ENCODE measurements around the gene FAM53B. TPM values are rescaled to one million over a fixed set of nuclear protein-coding genes. Genes with fewer than 3 reads are reported as not detected.

FAM53B gene
- total RNA-seq, 1 experiment from 2014 or later = 14.9 TPM

DNA sequence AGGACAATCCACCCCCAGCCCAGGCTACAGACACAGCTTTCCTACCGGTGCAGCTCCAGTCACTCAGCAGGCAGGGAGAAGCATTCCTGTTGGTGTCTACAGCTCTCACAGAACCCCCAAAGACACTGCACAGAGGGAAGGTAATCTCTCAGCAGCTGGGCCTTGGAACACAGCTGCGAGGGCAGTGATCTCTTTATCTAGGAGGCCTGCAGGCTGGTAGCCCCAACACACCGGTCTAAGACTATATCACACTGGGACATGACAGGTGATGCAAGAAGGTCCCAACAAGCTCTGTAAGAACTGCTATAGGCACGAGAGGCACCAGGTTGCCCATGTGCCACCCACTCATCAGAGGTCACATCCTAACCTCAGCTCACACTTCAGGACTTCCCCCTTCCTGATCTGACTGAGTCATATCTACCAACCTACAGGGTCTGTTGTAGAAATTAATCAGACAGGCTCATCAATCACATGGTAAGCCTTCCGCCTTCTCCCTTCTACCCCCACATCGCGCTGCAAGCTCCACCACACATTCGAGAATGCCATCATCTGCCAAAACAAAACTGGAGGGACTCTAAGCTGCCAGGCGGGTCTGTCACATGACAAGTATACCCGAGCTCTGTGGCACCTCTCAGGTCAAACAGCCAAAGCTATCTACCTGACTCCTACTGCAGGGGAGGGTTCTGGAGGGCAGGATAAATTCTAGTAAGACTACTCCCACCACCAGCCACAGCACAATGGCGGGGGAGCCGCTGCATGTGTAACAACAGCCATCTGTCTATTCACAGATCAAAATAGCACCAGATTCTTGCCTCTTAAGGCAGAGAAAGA, 26.1 kb downstream of the FAM53B start:
- POLR2A ChIA-PET = interaction anchor here (1.2 to 3.2 kb wide), 5 partner anchors 9 to 29 kb away, joined by 3 to 24 read pairs (median 9); no protein-coding TSS in a partner anchor
- H3K36me3 Mint-ChIP-seq (ENCODE audit: insufficient read depth, unreplicated experiment) = peaks cover 8% of the 10 kb centered on the region
- no peaks in the 10 kb centered on the region for H3K27me3 Mint-ChIP-seq (ENCODE audit: insufficient read depth, unreplicated experiment)
- H3K9me3 Mint-ChIP-seq (ENCODE audit: unreplicated experiment) = no peaks in the 10 kb centered on the region
- intact Hi-C loops (cut with micrococcal nuclease) = no loop called here
- CTCF ChIA-PET = interaction anchor here (0.5 to 2.4 kb wide), 19 partner anchors 8 to 1818 kb away, joined by 3 to 10 read pairs (median 4); no protein-coding TSS in a partner anchor
- H3K4me3 Mint-ChIP-seq (ENCODE audit: unreplicated experiment) = no peak overlapping the region
- no TSS peak for BruUV-seq (replicated peaks)
- peak; percentile 34 for DNase-seq (ENCODE audit: unreplicated experiment)
- peak overlapping the region; percentile 78 for H3K27ac Mint-ChIP-seq (ENCODE audit: low read depth, unreplicated experiment)
- H3K4me1 Mint-ChIP-seq (ENCODE audit: insufficient read depth, unreplicated experiment) = peaks cover 39% of the 10 kb centered on the region
- no peak for TF ChIP-seq CTCF (IDR thresholded peaks at IDR 0.05; ENCODE audit: unreplicated experiment)

- ChIA-PET POLR2A (interaction anchor here (1.2 to 3.2 kb wide), 3 partner anchors 9 to 24 kb away, joined by 3 to 24 read pairs (median 15); no protein-coding TSS in a partner anchor), CTCF (interaction anchor here (0.6 to 1.8 kb wide), 6 partner anchors 14 to 187 kb away, joined by 3 to 8 read pairs (median 5); no protein-coding TSS in a partner anchor)
- intact Hi-C loops (cut with micrococcal nuclease) = no loop called here
- Mint-ChIP-seq H3K36me3 (ENCODE audit: insufficient read depth, unreplicated experiment) (peaks cover 8% of the 10 kb centered on the region), H3K27me3 (ENCODE audit: insufficient read depth, unreplicated experiment) (no peaks in the 10 kb centered on the region), H3K27ac (ENCODE audit: low read depth, unreplicated experiment) (no peak overlapping the region), H3K4me1 (ENCODE audit: insufficient read depth, unreplicated experiment) (peaks cover 39% of the 10 kb centered on the region), H3K9me3 (ENCODE audit: unreplicated experiment) (no peaks in the 10 kb centered on the region), H3K4me3 (ENCODE audit: unreplicated experiment) (no peak overlapping the region)
- DNase-seq (ENCODE audit: unreplicated experiment) = no peak
- TSS peak; percentile 16 for BruUV-seq (replicated peaks)
- no peak for TF ChIP-seq CTCF (IDR thresholded peaks at IDR 0.05; ENCODE audit: unreplicated experiment)
Measured at GRCh38 chr10:124717041-124717757, 27.0 kb downstream of the FAM53B start.

DNA sequence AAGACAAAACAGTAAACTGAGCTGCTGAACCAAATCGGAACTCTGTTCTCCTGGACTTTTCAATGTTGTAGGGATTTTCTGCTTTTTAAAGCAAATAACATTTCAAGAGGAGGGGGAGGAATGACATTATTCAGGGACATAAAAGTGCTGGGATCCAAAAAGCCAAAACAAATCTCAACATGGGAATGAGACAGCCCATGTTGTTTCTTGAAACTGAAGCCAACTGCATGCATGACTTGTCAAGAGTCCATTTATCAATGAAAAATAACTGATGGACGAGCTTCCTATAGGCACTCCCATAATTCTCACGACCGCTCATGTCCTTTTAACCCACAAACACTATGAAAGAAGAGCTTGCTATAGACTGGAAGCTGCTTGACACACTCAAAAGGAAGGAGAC, 27.8 kb downstream of the FAM53B start:
- Mint-ChIP-seq H3K36me3 (ENCODE audit: insufficient read depth, unreplicated experiment) (peaks cover 3% of the 10 kb centered on the region), H3K9me3 (ENCODE audit: unreplicated experiment) (no peaks in the 10 kb centered on the region), H3K4me1 (ENCODE audit: insufficient read depth, unreplicated experiment) (peaks cover 32% of the 10 kb centered on the region), H3K27me3 (ENCODE audit: insufficient read depth, unreplicated experiment) (no peaks in the 10 kb centered on the region), H3K27ac (ENCODE audit: low read depth, unreplicated experiment) (no peak overlapping the region), H3K4me3 (ENCODE audit: unreplicated experiment) (no peak overlapping the region)
- no peak for DNase-seq (ENCODE audit: unreplicated experiment)
- intact Hi-C loops (cut with micrococcal nuclease) = no loop called here
- ChIA-PET CTCF (interaction anchor here (0.6 to 1.7 kb wide), 4 partner anchors 15 to 186 kb away, joined by 3 to 6 read pairs (median 6); no protein-coding TSS in a partner anchor), POLR2A (interaction anchor here (0.5 to 0.9 kb wide), 2 partner anchors 85 to 508 kb away, joined by 3 to 4 read pairs; partner anchors contain the start of gene ABRAXAS2)
- TF ChIP-seq CTCF (IDR thresholded peaks at IDR 0.05; ENCODE audit: unreplicated experiment) = no peak
- no TSS peak for BruUV-seq (replicated peaks)

GRCh38 chr10:124715439-124715838, 28.7 kb downstream of the FAM53B start:
- H3K27ac Mint-ChIP-seq (ENCODE audit: low read depth, unreplicated experiment) = no peak overlapping the region
- intact Hi-C loops (cut with micrococcal nuclease) = no loop called here
- ChIA-PET CTCF (interaction anchor here (0.5 to 1.5 kb wide), 4 partner anchors 27 to 347 kb away, joined by 3 to 6 read pairs (median 3); no protein-coding TSS in a partner anchor), POLR2A (interaction anchor here (0.7 kb wide), 1 partner anchor 261 kb away, joined by 3 read pairs; no protein-coding TSS in a partner anchor)
- no TSS peak for BruUV-seq (replicated peaks)
- no peaks in the 10 kb centered on the region for H3K9me3 Mint-ChIP-seq (ENCODE audit: unreplicated experiment)
- no peaks in the 10 kb centered on the region for H3K27me3 Mint-ChIP-seq (ENCODE audit: insufficient read depth, unreplicated experiment)
- no peak for TF ChIP-seq CTCF (IDR thresholded peaks at IDR 0.05; ENCODE audit: unreplicated experiment)
- no peak for DNase-seq (ENCODE audit: unreplicated experiment)
- no peak overlapping the region for H3K4me3 Mint-ChIP-seq (ENCODE audit: unreplicated experiment)
- no peaks in the 10 kb centered on the region for H3K36me3 Mint-ChIP-seq (ENCODE audit: insufficient read depth, unreplicated experiment)
- H3K4me1 Mint-ChIP-seq (ENCODE audit: insufficient read depth, unreplicated experiment) = peaks cover 40% of the 10 kb centered on the region

Data from MCF 10A (cell line).